HepG2 (cell line): ENCODE data around the gene ZFPL1. TPM values are rescaled to one million over a fixed set of nuclear protein-coding genes. Genes with fewer than 3 reads are reported as not detected.

ENCODE experiments used
- ATAD3A ChIP-seq: sonication (generic); formaldehyde crosslinking; IDR thresholded peaks from 2 replicates; pipeline ENCODE4 v1.4.0; 2020; ENCODE audit warnings: missing genetic modification reagents
- CREM ChIP-seq, 2 experiments: sonication (generic) in 1 of 2; formaldehyde crosslinking in 1 of 2; IDR thresholded peaks; 2 replicates each; pipeline versions ENCODE4 v1.4.0 to v1.6.1; 2016 to 2020; ENCODE audit warnings: antibody characterized with exemption in 1 of 2, mild to moderate bottlenecking in 1 of 2, missing genetic modification reagents in 1 of 2
- FOXK2 ChIP-seq: fragments of 450-650 bp; IDR thresholded peaks from 2 replicates; pipeline ENCODE4 v1.6.1; 2016
- GABPB1 ChIP-seq: IDR thresholded peaks from 2 replicates; pipeline ENCODE4 v1.6.1; 2016; ENCODE audit warnings: mild to moderate bottlenecking, missing genetic modification reagents, moderate library complexity, missing compliant biosample characterization
- KLF11 ChIP-seq: IDR thresholded peaks from 2 replicates; pipeline ENCODE4 v1.6.1; 2016; ENCODE audit warnings: missing compliant biosample characterization
- MLX ChIP-seq: IDR thresholded peaks from 2 replicates; pipeline ENCODE4 v1.6.1; 2016
- PHF20 ChIP-seq: sonication (generic); formaldehyde crosslinking; IDR thresholded peaks from 2 replicates; pipeline ENCODE4 v1.5.0; 2020; ENCODE audit warnings: mild to moderate bottlenecking, missing genetic modification reagents
- POGZ ChIP-seq: sonication (generic); formaldehyde crosslinking; IDR thresholded peaks from 2 replicates; pipeline ENCODE4 v1.4.0; 2020; ENCODE audit warnings: mild to moderate bottlenecking, missing genetic modification reagents
- RFX3 ChIP-seq: IDR thresholded peaks from 2 replicates; pipeline ENCODE4 v1.6.1; 2016; ENCODE audit warnings: missing biosample characterization, missing genetic modification reagents
- TFAP4 ChIP-seq: sonication (generic); IDR thresholded peaks from 2 replicates; pipeline ENCODE4 v1.6.1; 2016; ENCODE audit warnings: low read depth, borderline replicate concordance
- THAP9 ChIP-seq: sonication (generic); formaldehyde crosslinking; IDR thresholded peaks from 2 replicates; pipeline ENCODE4; 2020; ENCODE audit warnings: missing genetic modification reagents, mild to moderate bottlenecking, borderline replicate concordance
- TOPORS ChIP-seq: sonication (generic); formaldehyde crosslinking; IDR thresholded peaks from 2 replicates; pipeline ENCODE4 v1.8.0; 2023; ENCODE audit warnings: mild to moderate bottlenecking, missing genetic modification reagents
- TSC22D2 ChIP-seq: sonication (generic); formaldehyde crosslinking; IDR thresholded peaks from 2 replicates; pipeline ENCODE4 v1.5.1; 2020; ENCODE audit warnings: missing genetic modification reagents, mild to moderate bottlenecking, borderline replicate concordance
- ZC3H13 ChIP-seq: sonication (generic); formaldehyde crosslinking; IDR thresholded peaks from 2 replicates; pipeline ENCODE4 v1.8.1; 2023; ENCODE audit warnings: mild to moderate bottlenecking, missing genetic modification reagents, moderate library complexity
- ZNF136 ChIP-seq: sonication (generic); formaldehyde crosslinking; IDR thresholded peaks from 2 replicates; pipeline ENCODE4 v1.8.1; 2022; ENCODE audit warnings: low read depth, mild to moderate bottlenecking, moderate library complexity, missing genetic modification reagents
- ZNF263 ChIP-seq: sonication (generic); formaldehyde crosslinking; IDR thresholded peaks from 2 replicates; pipeline ENCODE4 v1.4.0; 2020; ENCODE audit warnings: missing genetic modification reagents
- ZNF280B ChIP-seq: sonication (generic); formaldehyde crosslinking; IDR thresholded peaks from 2 replicates; pipeline ENCODE4 v1.5.0; 2020; ENCODE audit warnings: missing genetic modification reagents, mild to moderate bottlenecking, borderline replicate concordance
- ZNF441 ChIP-seq: sonication (generic); formaldehyde crosslinking; IDR thresholded peaks from 2 replicates; pipeline ENCODE4 v1.7.0; 2021; ENCODE audit warnings: missing genetic modification reagents, borderline replicate concordance
- ZNF563 ChIP-seq: sonication (generic); formaldehyde crosslinking; IDR thresholded peaks from 2 replicates; pipeline ENCODE4 v1.8.0; 2022; ENCODE audit warnings: mild to moderate bottlenecking, moderate library complexity, missing genetic modification reagents
- ZNF740 ChIP-seq: sonication (generic); formaldehyde crosslinking; IDR thresholded peaks from 2 replicates; pipeline ENCODE4 v1.4.0; 2020; ENCODE audit warnings: missing genetic modification reagents
- ZNF784 ChIP-seq: sonication (generic); formaldehyde crosslinking; IDR thresholded peaks from 2 replicates; pipeline ENCODE4 v1.5.1; 2020; ENCODE audit warnings: missing genetic modification reagents, mild to moderate bottlenecking, borderline replicate concordance
- polyA plus RNA-seq, 8 experiments: library from polyadenylated mRNA; depleted of rRNA in 3 of 8; stranded (reverse) in 7 of 8; unstranded in 1 of 8; fragments of >200 nt; fragmentation: Illumina TruSeq in 4 of 8; extraction: Trizol in 4 of 8; gene quantifications; 2 replicates each; pipeline versions ENCODE4 v1.2.1 to v1.2.3, GENCODE V29; 2011 to 2016; ENCODE audit warnings: low read depth in 4 of 8, missing spikeins in 1 of 8, mixed read lengths in 1 of 8; ENCODE audit not compliant: insufficient read depth in 1 of 8
- total RNA-seq, 5 experiments: library from RNA; depleted of rRNA; stranded (reverse); fragments of >200 nt; fragmentation: Illumina TruSeq; extraction: Trizol; gene quantifications; 2 replicates each; pipeline ENCODE4 v1.2.3, GENCODE V29; 2016; ENCODE audit warnings: low read depth in 1 of 5

The ZFPL1 gene
- total and polyA plus RNA-seq, 2 of the 13 experiments (the other 11 are each of a cell fraction or from before 2014, with no cell fraction given): 32.2 to 56.0 TPM

- no peak for TF ChIP-seq RFX3 (CRISPR knock-in tag)
- TF ChIP-seq ZC3H13 (CRISPR knock-in tag): no peak
- TF ChIP-seq POGZ (CRISPR knock-in tag): no peak
- no peak for TF ChIP-seq ZNF136 (CRISPR knock-in tag)
- TF ChIP-seq ATAD3A (CRISPR knock-in tag): no peak
- TF ChIP-seq PHF20 (CRISPR knock-in tag): no peak
- TF ChIP-seq ZNF784: 0 out of 2 replicates have a peak, but pooled peaks have one; percentile 16
- no peak for TF ChIP-seq TSC22D2 (CRISPR knock-in tag)
- TF ChIP-seq TFAP4: no peak
- TF ChIP-seq ZNF263 (CRISPR knock-in tag): no peak
- no peak for TF ChIP-seq ZNF441 (CRISPR knock-in tag)
- 0 out of 2 replicates have a peak, but pooled peaks have one; percentile 17 for TF ChIP-seq ZNF563 (CRISPR knock-in tag)
- TF ChIP-seq ZNF280B (CRISPR knock-in tag): no peak
- no peak for TF ChIP-seq CREM (IDR thresholded peaks at IDR 0.05)
- TF ChIP-seq CREM (CRISPR knock-in tag; IDR thresholded peaks at IDR 0.05): no peak
- no peak for TF ChIP-seq ZNF740
- no peak for TF ChIP-seq KLF11 (CRISPR knock-in tag)
- no peak for TF ChIP-seq THAP9 (CRISPR knock-in tag)
- TF ChIP-seq GABPB1 (CRISPR knock-in tag): peak; percentile 6; the same call in 1 of the 2 replicates
- no peak for TF ChIP-seq FOXK2
- no peak for TF ChIP-seq TOPORS (CRISPR knock-in tag)
- no peak for TF ChIP-seq MLX (CRISPR knock-in tag)
Measured at GRCh38 chr11:65058012-65058411, 26.0 kb upstream of the ZFPL1 start (continued).
